Kidney capillary endothelial cell (primary cell): ENCODE results near the gene SYT14.
"Not testable (repeated sequence)": the region's sequence is repeated elsewhere in the genome, so short reads cannot be mapped to it uniquely, and the experiment has no call there.

Experiments
- DNase-seq: peaks from one replicate; pipeline ENCODE4 v3.0.0-alpha.2; 2018; ENCODE audit warnings: low spot score

Gene SYT14

GRCh38 chr1:209937996-209938959, at the start of gene SYT14:
TSS of gene SYT14 (plus strand) at chr1:209938217. CDS start at chr1:209938265, 48 bp downstream.
- DNase-seq, result peak; percentile 33

- not testable (repeated sequence) for DNase-seq
Observed at GRCh38 chr1:209888291-209889076, 49.5 kb upstream of the SYT14 start.

- no peak for DNase-seq
Observed at GRCh38 chr1:209889077-209889418, 49.0 kb upstream of the SYT14 start.

GRCh38 chr1:209890641-209891330, 47.2 kb upstream of the SYT14 start:
- no peak for DNase-seq

- no peak for DNase-seq
Observed at GRCh38 chr1:209893751-209894150, 44.3 kb upstream of the SYT14 start.

- peak; percentile 90 for DNase-seq
Observed at GRCh38 chr1:209895709-209896108, 42.3 kb upstream of the SYT14 start.

GRCh38 chr1:209896346-209896745, 41.7 kb upstream of the SYT14 start:
- DNase-seq, result no peak

- DNase-seq, result not testable (repeated sequence)
Observed at GRCh38 chr1:209898271-209898670, 39.7 kb upstream of the SYT14 start.

- DNase-seq, result not testable (repeated sequence)
Observed at GRCh38 chr1:209898851-209899250, 39.2 kb upstream of the SYT14 start.

GRCh38 chr1:209899948-209900347, 38.1 kb upstream of the SYT14 start:
- no peak for DNase-seq

GRCh38 chr1:209900734-209901133, 37.3 kb upstream of the SYT14 start:
- no peak for DNase-seq

GRCh38 chr1:209901211-209901610, 36.8 kb upstream of the SYT14 start:
- no peak for DNase-seq

GRCh38 chr1:209904774-209905173, 33.2 kb upstream of the SYT14 start:
- not testable (repeated sequence) for DNase-seq

GRCh38 chr1:209911746-209912145, 26.3 kb upstream of the SYT14 start:
- no peak for DNase-seq

GRCh38 chr1:209912306-209912705, 25.7 kb upstream of the SYT14 start:
- DNase-seq, result no peak

GRCh38 chr1:209919637-209920036, 18.4 kb upstream of the SYT14 start:
- DNase-seq, result not testable (repeated sequence)

GRCh38 chr1:209920844-209921243, 17.2 kb upstream of the SYT14 start:
- no peak for DNase-seq

- no peak for DNase-seq
Observed at GRCh38 chr1:209924390-209924789, 13.6 kb upstream of the SYT14 start.

GRCh38 chr1:209926045-209926444, 12.0 kb upstream of the SYT14 start:
- DNase-seq, result no peak

- no peak for DNase-seq
Observed at GRCh38 chr1:209927466-209927865, 10.6 kb upstream of the SYT14 start.

- no peak for DNase-seq
Observed at GRCh38 chr1:209929751-209930150, 8.3 kb upstream of the SYT14 start.

- no peak for DNase-seq
Observed at GRCh38 chr1:209931141-209931540, 6.9 kb upstream of the SYT14 start.
